Ascending aorta (tissue), 2 donors: ENCODE measurements around the gene ZBTB7A. TPM values are rescaled to one million over a fixed set of nuclear protein-coding genes. Genes with fewer than 3 reads are reported as not detected.
A peak's percentile ranks its signal among the peaks of the same experiment; 100 is the strongest.

Source experiments
- DNase-seq, 2 donors: peaks; one replicate each; pipeline ENCODE4 v3.0.0-alpha.2; 2019; ENCODE audit warnings: low spot score in 2 of 2
- H3K27ac ChIP-seq, 2 donors: fragments of 200-600 bp; sonication (generic); one replicate each; pipeline ENCODE4 v1.5.1; 2016 to 2017; ENCODE audit warnings: mild to moderate bottlenecking in 1 of 2
- H3K27me3 ChIP-seq: fragments of 200-600 bp; sonication (generic); one replicate; pipeline ENCODE4 v1.5.1; 2017
- H3K36me3 ChIP-seq, 2 donors: fragments of 200-600 bp; sonication (generic); one replicate each; pipeline ENCODE4 v1.5.1; 2016
- H3K4me1 ChIP-seq, 2 donors: fragments of 200-600 bp; sonication (generic); one replicate each; pipeline ENCODE4 v1.5.1; 2016 to 2017; ENCODE audit warnings: mild to moderate bottlenecking in 1 of 2
- H3K4me3 ChIP-seq, 2 donors: fragments of 200-600 bp; sonication (generic); one replicate each; pipeline ENCODE4 v1.5.1; 2016 to 2017; ENCODE audit warnings: mild to moderate bottlenecking in 1 of 2
- H3K9me3 ChIP-seq, 2 donors: fragments of 200-600 bp; sonication (generic); one replicate each; pipeline ENCODE4 v1.5.1; 2016
- CTCF ChIP-seq, 3 experiments: fragments of 200-600 bp in 2 of 3; fragments of 450-650 bp in 1 of 3; sonication (generic) in 2 of 3; IDR thresholded peaks; one replicate each; pipeline ENCODE4 v1.5.1; 2016 to 2019; ENCODE audit warnings: antibody characterized with exemption in 3 of 3, mild to moderate bottlenecking in 1 of 3, moderate library complexity in 1 of 3
- intact Hi-C: fragments of 100-400 bp; cut with DNase I; formaldehyde crosslinking; loops from one replicate; pipeline ENCODE4 v1.15.1; 2023
- total RNA-seq: library from RNA; depleted of rRNA; stranded (reverse); fragments of >200 nt; gene quantifications from one replicate; pipeline ENCODE4 v1.1.0, GENCODE V29; 2016

ZBTB7A gene
- total RNA-seq, 1 donor from 2014 or later = 76.4 TPM

- H3K4me3 ChIP-seq = peak overlapping the region; percentile 84 to 88
- no peaks in the 10 kb centered on the region for H3K27me3 ChIP-seq
- intact Hi-C loops = no loop called here
- H3K4me1 ChIP-seq = peaks cover 46 to 62% of the 10 kb centered on the region in 2 donors
- no peaks in the 10 kb centered on the region for H3K9me3 ChIP-seq
- DNase-seq = no peak
- peak overlapping the region; percentile 90 to 94 for H3K27ac ChIP-seq
- TF ChIP-seq CTCF (IDR thresholded peaks at IDR 0.05) = no peak
- H3K36me3 ChIP-seq = no peaks in the 10 kb centered on the region
These were observed 4.0 kb downstream of the ZBTB7A start for GRCh38 chr19:4062419-4063368.

- TF ChIP-seq CTCF (IDR thresholded peaks at IDR 0.05) = no peak
- intact Hi-C loops = loop anchor here (1.0 kb wide), 1 partner anchor 72 kb away; no protein-coding TSS in a partner anchor
These were observed 4.8 kb downstream of the ZBTB7A start for GRCh38 chr19:4061683-4062418.

GRCh38 chr19:4061178-4061682 lies 5.5 kb downstream of the ZBTB7A start:
- no peak for TF ChIP-seq CTCF (IDR thresholded peaks at IDR 0.05)
- peak; percentile 58 to 91 for DNase-seq
- peak overlapping the region; percentile 90 to 94 for H3K27ac ChIP-seq
- H3K27me3 ChIP-seq = no peaks in the 10 kb centered on the region
- H3K4me3 ChIP-seq = peak overlapping the region; percentile 45 to 57
- no peaks in the 10 kb centered on the region for H3K36me3 ChIP-seq
- H3K4me1 ChIP-seq = peaks cover 46 to 62% of the 10 kb centered on the region in 2 donors
- intact Hi-C loops = loop anchor here (1.0 kb wide), 1 partner anchor 71 kb away; no protein-coding TSS in a partner anchor
- H3K9me3 ChIP-seq = no peaks in the 10 kb centered on the region

More at GRCh38 chr19:4061683-4062418, 4.8 kb downstream of the ZBTB7A start:
- DNase-seq = no peak
- peak overlapping the region; percentile 45 to 57 for H3K4me3 ChIP-seq
- no peaks in the 10 kb centered on the region for H3K9me3 ChIP-seq
- peak overlapping the region; percentile 90 to 94 for H3K27ac ChIP-seq
- H3K36me3 ChIP-seq = no peaks in the 10 kb centered on the region
- no peaks in the 10 kb centered on the region for H3K27me3 ChIP-seq
- H3K4me1 ChIP-seq = peaks cover 46 to 62% of the 10 kb centered on the region in 2 donors

GRCh38 chr19:4060621-4061177 lies 6.0 kb downstream of the ZBTB7A start:
- peak overlapping the region; percentile 45 to 57 for H3K4me3 ChIP-seq
- no peak for DNase-seq
- H3K36me3 ChIP-seq = no peaks in the 10 kb centered on the region
- H3K9me3 ChIP-seq = no peaks in the 10 kb centered on the region
- no peaks in the 10 kb centered on the region for H3K27me3 ChIP-seq
- TF ChIP-seq CTCF (IDR thresholded peaks at IDR 0.05) = no peak
- intact Hi-C loops = loop anchor here (1.0 kb wide), 1 partner anchor 70 kb away; no protein-coding TSS in a partner anchor
- H3K4me1 ChIP-seq = peaks cover 46 to 62% of the 10 kb centered on the region in 2 donors
- H3K27ac ChIP-seq = peak overlapping the region; percentile 90 to 94
